Superior temporal gyrus (tissue), 1 donor: ENCODE results near the gene WASL.
"Not testable (repeated sequence)": the region's sequence is repeated elsewhere in the genome, so short reads cannot be mapped to it uniquely, and the experiment has no call there.

ENCODE experiments used
- DNase-seq: peaks from one replicate; pipeline ENCODE4 v3.0.0-alpha.2; 2016; ENCODE audit errors: extremely low spot score

The WASL gene

GRCh38 chr7:123732413-123733091, 16.3 kb downstream of the WASL start:
- no peak for DNase-seq

DNA sequence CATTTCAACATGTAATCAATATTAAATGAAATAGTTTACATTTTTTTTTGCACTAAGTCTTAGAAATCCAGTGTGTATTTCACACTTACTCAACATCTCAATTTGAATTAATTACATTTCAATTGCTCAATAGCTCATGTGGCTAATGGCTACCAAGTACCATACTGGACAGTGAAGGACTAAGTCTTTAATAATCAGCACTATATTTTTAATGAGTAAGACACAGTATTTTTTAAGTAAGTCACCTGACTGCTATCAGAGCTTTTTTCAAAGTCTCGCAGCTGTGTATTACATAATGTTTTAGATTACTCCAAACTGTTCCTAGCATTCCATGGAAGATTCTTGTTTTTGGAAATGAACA, 19.6 kb downstream of the WASL start:
- DNase-seq: no peak

GRCh38 chr7:123727071-123727837, 21.5 kb downstream of the WASL start:
- no peak for DNase-seq

DNA sequence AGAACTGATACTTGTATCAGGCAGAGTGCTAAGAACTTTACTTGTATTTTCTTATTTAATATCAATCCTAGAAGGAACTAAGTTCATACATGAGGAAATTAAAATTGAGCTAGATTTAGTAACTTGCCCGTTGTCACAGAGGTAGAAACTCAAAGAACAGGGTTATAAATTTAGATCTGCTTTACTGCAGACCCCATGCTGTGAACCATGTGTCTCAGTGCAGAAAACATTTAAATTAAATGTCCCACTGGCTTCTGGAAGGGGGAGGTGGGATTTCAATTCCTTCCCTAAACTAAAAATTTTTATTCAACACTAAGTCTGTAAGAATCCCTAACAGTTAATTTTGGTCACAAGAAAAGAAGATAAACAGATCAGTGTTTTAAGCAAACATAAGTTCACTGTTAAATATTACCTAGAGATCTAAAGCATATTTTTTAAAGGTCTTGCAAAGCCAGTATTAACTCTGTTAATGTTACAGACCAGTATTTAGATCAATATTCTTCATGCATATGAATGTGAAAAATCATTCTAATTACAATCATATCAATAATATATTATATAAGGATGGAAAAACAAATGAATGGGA, 23.1 kb downstream of the WASL start:
- no peak for DNase-seq

DNA sequence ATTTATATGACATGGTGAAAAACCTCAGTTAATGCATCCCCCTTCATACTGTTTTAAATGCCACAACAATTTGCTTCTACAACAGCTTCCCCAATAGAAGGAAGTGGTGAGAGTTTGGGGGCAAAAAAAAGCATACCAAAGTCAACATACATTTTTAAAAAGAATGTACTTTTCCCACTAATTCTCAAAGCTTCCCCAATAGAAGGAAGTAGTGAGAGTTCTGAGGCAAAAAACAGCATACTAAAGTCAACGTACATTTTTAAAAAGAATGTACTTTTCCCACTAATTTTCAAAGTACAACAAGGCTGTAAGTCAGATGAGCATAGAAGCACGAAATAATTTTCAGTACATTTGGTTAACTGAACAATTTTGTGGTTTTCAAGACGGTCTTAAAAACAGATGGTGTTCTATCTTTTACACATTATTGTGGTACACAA, 24.0 kb downstream of the WASL start:
- DNase-seq: no peak

DNA sequence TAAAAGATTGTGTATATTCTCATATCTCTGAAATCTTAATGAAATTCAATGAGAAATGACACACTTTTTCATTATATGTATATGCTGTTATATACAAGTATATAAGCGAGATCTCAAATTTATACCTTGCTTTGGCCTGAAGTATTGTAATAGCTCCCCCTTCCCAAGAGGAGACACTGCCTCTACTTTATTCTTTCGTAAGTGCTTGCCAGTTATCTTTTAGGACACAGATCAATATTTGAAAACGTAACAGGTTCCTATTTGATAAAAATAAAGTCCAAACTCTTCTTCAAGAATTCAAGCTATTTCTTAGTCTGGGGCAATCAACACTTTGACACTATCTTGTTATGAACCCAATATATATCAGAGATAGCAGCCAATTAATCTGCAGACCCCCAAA, 24.9 kb downstream of the WASL start:
- DNase-seq: no peak

DNA sequence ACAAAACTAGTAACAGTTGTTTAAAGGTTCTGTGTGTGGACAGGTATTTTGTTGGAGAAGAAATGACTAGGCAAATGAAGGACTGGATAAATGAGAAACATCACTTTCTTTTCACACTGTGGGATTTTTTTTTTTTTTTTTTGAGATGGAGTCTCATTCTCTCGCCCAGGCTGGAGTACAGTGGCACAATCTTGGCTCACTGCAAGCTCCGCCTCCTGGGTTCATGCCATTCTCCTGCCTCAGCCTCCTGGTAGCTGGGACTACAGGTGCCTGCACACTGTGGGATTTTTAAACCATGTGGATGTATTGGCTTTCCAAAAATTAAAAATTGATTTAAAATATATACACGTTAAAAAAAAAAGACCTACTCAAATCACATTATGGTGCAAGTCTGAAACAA, 28.3 kb downstream of the WASL start:
- not testable (repeated sequence) for DNase-seq

DNA sequence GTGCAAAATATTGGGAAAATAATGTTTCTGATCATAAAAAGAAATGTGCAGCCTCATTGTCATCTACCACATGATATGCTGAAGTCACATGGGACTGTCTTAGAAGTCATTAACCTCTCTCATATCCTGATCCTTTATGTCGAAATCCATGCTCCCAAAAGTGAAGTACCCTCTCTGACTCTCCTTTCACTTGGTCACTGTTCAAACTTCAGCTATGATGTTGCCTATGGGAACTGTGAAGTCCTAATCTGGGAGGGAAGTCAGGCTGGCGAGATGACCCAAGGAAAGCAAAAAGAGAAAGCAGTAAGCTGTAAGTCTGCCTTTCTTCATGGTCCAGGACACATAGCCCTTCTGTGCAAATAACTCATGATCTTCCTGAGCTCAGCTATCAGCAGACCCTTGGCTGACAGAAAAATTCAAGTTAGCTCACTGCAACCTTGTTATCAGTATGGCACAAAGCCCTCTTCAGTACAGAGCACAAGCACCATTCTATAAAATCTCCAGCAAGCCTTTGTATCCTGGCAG, 29.5 kb downstream of the WASL start:
- no peak for DNase-seq

DNA sequence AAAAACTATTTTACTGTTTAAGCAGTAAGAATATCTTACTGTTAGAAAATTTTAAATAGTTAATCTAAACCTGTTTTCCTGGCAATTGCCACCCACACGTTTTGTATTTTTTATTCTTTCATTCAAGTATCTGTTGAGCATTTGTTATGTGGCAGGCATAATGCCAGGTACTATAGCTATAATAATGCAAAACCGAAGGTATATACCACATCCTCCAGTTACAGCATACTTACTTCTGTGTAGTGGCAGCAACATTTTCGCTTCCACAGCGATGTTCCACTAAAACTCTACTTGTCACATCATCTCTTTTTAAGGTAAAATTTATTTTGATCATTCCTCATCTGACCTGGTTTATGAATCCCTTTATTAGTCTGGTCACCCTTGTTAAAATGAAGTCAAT, 30.0 kb downstream of the WASL start:
- no peak for DNase-seq

DNA sequence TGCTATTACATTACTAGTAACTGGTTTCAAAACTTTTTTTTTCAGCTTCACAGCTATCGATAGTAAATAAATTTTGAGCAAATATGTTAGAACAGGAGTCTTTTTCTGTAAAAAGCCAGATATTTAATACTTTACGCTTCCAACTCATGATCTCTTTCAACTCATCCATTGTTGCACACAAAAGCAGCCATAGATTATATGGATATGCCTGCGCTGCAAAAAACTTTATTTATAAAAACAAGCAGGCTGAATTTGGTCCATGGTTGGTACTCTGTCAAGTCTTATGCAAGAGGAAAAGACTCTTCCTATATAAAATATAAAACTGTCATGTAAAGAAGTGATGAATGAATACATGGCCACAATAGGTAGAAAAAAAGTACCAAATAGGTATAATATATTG, 31.1 kb downstream of the WASL start:
- DNase-seq: no peak

GRCh38 chr7:123716877-123717276, 31.9 kb downstream of the WASL start:
- no peak for DNase-seq

GRCh38 chr7:123715799-123716198, 33.0 kb downstream of the WASL start:
- DNase-seq: no peak

DNA sequence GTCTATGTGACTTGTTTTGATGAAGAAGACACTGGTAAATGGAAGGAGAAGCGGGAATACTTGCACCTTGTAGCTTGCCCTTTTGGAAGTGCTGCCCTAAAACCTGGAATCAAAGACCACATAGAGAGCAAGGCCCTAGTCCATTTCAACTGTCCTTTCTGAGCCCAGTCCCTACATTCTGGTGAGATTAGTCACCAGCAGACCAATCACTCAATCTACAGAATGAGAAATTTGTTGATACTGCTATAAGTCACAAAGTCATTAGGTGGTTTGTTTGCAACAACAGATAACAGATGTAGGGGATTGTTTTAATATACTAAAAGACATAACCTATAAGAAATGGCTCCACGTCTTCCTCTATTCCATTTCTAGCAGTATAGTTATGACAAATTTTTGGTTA, 33.6 kb downstream of the WASL start:
- DNase-seq: no peak

DNA sequence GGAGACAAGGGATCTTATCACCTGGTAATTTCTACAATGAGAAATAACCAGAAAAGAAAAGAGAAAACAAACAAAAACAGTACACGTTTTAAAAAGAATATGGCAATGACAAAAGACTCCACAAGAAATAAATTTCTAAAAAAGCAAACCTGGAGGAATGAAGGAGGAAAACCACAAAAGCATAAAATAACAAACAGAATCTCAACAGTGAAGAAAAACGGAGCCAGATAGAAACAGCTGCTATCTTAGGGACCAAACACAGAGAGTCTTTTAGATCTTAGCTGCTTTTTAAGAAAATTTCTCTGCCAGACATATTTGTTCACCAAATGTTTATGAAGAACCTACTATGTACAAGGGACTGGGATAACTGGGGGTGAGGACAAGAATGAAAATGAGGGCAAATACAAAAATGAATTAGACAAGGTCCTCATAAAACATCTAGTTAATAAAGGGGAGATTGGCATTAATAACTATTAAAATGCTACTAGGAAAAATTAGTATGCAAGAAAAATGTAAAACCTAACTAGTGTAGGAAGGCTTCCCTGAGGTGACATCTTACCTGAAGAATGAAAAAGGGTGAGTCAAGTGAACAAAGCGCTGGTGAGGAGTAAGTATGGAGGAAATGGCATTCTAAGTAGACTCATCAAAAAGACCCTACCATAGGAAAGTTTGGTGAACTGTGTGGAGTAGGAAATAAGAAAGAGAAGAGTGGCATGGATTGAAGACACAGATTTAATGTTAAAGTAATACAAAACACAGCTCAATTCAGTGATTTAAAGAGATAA, 34.3 kb downstream of the WASL start:
- DNase-seq: no peak

DNA sequence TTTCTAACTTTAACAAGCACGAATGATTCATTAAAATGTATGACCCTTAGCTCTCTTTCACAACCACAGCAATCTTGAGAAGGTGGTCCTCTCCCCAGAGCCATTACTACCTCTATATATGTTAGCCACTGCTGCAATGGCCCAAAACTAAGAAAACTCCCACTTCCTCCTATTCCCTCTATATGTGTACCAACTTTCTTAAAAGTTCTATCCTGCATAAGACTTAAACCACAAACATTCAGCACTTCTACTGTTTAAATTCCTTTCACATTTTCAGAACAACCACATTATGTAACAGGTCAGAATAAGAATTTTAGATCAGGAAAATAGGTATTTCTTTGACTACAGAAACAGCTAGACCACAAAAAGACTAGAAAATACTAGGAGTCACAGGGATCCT, 36.2 kb downstream of the WASL start:
- no peak for DNase-seq

DNA sequence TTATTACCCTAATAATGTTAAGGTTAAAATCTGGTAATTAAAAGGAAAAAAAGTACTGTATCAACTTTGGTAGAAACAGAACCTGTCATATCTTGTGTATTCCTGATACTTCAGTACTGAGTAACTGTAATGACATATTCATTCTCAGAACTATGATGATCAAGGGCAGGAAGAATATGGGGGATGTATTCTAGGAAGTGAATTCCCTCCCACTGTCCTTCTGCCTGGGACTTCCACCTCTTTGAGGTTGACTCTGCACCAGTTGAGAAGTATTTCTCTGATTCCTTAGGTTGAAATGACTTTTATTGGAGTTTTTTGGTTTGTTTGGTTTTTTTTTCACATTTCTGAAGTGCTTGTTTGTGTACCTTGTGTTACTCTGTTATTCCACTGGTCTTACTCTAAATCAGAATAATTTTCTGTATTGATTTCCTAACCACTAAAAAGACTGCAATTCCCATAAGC, 36.9 kb downstream of the WASL start:
- no peak for DNase-seq

GRCh38 chr7:123710683-123711082, 38.1 kb downstream of the WASL start:
- DNase-seq: no peak

DNA sequence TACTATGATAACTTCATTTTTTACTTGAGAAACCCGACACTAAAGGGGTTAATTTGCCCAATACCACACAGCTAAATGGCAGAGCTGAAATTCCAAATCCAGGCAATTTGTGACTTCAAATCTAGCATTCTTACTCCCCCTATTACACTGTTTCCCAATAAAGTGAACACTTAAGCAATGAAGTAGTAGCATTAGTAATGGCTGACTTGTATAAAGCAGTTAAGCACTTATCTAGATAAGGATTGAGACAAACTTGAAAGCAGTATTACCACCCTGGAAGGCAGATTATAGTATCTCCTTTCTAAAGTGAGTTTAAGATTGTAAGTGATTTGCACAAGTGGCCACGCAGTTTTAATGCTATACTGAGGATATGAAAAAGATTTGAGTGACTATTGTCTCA, 39.3 kb downstream of the WASL start:
- DNase-seq: no peak

DNA sequence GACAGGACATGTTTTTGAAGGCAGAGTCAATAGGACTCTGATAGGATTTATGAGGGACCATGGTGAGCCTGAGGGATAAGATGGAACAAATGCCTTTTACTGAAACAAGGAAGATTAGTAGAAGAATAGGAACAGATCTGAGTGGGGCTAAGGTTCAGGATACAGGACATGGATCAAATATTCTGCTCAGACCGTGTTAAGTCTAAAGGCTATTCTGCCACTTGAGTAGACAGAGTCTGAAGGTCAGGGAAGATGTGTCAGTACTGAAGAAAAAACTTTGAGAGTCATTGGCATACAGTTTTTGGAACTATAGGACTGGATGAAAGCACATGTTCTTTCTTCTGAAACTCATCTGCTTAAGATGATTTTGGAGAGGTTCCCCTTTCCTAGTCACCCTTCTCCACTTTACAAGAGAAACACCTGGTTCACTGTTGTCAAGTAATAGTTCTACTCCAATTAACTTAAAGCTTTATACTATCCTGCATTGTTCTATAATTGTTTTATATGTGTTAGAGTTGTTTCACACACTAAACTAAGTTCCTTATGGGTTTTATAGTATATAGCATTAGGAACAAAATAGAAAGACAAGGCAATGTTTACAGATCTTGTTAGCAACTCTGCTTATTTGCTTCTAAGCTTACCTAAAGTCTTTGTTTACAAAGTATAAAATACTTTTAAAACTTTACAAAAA, 43.4 kb downstream of the WASL start:
- no peak for DNase-seq

DNA sequence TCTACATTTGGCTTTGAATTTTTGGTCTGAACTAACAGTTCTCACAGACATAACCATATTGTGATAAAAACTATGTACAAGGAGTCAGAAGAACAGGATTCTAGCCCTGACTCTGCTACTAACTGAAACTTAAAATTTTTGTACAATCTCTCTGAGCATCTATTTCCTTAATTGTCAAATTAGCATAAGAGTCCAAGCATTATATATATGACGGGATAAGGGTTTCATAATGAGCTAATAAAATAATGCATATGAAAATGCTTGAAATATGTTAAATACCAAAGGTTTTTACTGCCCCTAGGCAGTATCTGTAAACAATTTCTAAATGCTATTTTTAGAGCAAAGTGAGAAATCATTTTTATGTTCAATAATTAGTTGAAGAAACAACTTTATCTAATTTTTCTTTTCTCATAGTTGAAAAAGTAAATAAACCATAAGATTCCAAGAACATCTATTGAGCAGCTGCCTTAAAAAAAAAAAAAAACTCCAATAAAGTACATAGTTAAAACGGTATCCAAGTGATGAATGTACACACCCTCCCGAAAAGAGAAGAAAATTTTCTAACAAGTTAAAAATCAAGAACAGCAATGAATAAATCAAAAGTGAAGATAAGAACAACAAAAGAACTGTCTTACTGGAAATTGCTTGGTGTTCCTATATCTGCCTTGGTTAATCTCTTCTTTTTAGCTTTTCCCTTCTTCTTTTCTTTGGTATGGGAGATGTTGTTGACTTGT, 52.7 kb downstream of the WASL start:
- no peak for DNase-seq

GRCh38 chr7:123692471-123692877, 56.3 kb downstream of the WASL start:
- no peak for DNase-seq
